DOHH2 (cell line): ENCODE data around the gene SFXN1.

Experiments used
- CTCF ChIP-seq: fragments of 200-600 bp; sonication (generic); IDR thresholded peaks from one replicate; pipeline ENCODE4 v1.5.1; 2014; ENCODE audit warnings: antibody characterized with exemption, mild to moderate bottlenecking, low read depth, low read length; ENCODE audit not compliant: poor library complexity, severe bottlenecking
- EZH2phosphoT487 ChIP-seq: fragments of 200-600 bp; sonication (generic); IDR thresholded peaks from 2 replicates; pipeline ENCODE4 v1.6.1; 2017; ENCODE audit warnings: borderline replicate concordance, mild to moderate bottlenecking, antibody characterized with exemption, low read length, moderate library complexity, mixed read lengths

GRCh38 chr5:175477440-175477839 is 920 bp upstream of the SFXN1 start:
- TF ChIP-seq EZH2phosphoT487 = no peak
- TF ChIP-seq CTCF = no peak
